ENCODE measurements around the gene ASF1A.
A peak's percentile ranks its signal among the peaks of the same experiment; 100 is the strongest.

The ASF1A gene

DNA sequence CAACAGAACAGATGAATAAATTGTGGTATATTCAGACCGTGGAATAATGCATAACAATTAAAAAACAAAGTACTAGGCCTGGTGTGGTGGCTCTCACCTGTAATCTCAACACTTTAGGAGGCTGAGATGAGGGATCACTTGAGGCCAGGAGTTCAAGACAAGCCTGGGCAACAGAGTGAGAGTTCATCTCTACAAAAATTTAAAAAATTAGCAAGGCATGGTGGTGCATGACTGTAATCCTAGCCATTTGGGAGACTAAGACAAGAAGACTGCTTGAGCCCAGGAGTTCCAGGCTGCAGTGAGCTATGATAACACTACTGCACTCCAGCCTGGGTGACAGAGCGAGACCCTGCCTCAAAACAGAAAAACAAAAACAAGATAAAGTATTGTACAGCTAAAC, 16.1 kb upstream of the ASF1A start:
- no peak for DNase-seq

DNA sequence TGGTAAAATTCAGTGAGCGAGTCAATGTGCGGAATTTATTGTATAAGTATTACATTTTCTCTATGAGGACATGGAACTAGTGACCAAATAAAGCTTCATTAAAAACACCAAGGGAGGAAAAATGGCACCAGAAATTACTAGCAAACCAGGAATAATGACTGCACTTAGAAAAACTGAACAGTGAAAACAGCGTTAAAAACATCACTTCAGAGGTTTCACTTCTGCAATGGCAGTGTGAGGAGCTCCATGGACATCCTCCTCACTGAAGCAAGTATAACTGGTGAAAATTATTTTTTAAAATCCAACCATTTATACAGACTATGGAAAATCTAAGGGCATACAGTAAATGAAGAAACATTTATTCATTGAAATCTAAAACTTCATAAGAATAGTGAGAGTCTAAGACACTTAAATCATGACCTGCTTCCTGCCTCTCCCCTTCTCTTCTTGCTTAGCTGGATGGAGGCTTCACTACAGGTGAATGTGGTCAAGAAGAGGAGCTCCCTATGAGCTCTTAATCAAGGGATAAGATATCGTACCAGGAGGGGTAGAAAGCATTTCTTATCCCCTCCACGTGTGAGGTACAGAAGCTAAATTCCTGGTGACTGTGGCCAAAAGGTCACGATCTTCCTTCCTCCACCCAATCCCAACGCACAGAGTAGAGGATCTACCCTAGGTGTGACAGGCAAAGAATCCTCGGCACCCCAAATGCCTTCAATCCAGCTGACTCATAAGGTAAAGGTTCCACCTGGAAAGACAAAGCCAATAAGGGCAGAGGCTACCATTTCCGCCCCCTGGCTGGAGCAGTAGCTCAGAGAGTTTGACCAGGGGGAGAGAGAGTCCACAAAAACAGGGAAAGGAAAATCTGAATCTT, 12.3 kb upstream of the ASF1A start:
- no peak for DNase-seq

DNA sequence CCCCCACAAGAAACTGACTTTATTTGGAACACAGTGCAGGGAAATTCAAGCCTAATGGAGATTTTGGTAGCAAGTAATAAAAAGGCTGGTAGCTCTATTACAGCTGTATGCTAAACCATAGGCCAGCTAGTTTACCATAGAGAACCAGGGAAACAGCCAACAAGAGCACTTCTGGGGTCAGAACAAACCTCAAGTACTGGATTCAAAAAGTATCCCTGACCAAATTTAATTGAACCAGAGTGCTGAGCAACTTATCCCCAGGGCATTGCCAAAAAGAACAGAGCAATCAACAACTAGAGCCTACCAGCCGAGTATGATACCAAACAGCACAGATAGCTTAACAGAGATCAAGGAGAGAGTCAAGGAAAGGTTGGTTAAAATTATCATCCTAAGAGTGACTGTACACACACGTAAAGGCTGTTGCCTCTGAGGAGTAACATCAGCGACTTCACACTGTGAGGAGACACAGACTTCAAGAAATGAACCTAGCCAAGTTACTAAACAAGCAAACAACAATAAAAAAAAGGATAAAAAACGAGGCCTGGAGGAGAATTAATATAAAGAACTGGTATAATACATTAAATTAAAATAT, 11.5 kb upstream of the ASF1A start:
- no peak for DNase-seq

DNA sequence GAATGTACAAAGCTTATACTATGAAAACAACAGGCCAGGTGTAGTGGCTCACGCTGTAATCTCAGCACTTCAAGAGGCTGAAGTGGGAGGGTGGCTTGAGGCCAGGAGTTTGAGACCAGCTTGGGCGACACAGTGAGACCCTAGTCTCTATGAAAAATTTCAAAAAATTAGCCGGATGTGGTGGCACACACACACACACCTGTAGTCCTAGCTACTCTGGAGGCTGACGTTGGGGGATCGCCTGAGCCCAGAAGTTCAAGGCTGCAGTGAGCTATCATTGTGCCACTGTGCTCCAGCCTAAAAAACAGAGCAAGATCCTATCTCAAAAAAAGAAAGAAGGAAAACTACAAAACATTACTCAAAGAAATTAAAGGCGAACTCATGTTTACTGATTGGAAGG, 7.3 kb upstream of the ASF1A start:
- no peak for DNase-seq

DNA sequence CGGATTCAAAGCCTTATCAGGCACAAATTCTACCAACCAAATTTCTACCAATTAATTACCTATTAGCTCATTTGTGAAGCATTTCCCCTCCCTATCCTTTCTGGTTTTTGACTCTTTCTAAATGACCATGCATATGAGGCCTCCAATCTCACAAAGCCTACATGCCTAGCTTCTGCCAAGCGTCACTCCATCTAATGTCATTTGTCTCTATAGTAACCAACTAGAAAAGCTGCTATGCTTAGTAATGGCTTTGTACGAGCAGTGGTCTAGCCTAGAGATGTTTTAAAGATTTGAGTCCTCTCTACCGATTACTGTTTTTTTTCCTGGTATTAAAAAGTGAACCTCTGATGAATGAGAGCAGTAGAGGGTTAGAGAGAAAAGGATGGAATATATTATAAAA, 4.8 kb upstream of the ASF1A start:
- no peak for DNase-seq

DNA sequence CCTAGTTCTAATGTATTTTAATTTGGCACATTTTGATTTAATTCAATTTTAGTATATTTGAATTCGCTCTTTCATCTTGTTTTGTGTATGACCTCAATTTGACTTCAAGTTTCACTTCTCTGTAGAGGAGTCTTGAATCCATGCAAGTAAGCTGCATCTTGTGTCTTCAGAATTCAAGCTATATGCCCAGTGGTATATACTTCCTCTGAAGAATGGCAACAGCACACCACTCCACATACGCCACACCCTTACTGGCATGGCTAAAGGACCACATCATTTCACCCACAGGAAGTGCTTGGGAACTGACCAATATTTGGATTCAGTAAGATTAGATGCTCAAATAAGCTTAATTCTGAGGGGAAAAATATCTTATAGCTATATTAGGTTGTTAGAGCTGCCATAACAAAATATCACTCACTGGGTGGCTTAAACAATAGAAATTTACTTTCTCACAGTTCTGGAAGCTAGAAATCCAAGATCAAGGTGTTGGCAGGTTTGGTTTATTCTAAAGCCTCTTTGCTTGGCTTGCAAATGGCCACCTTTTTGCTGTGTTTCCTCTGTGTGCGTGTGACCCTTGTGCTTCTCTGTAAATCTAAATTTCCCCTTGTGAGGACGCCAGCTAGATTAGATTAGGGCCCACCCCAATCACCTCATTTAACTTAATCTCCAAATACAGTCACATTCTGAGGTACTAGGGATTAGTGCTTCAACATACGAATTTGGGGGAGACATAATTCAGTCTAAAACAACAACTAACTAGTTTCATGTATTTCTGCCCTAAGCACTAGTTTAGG, 2.8 kb upstream of the ASF1A start:
- no peak for DNase-seq

DNA sequence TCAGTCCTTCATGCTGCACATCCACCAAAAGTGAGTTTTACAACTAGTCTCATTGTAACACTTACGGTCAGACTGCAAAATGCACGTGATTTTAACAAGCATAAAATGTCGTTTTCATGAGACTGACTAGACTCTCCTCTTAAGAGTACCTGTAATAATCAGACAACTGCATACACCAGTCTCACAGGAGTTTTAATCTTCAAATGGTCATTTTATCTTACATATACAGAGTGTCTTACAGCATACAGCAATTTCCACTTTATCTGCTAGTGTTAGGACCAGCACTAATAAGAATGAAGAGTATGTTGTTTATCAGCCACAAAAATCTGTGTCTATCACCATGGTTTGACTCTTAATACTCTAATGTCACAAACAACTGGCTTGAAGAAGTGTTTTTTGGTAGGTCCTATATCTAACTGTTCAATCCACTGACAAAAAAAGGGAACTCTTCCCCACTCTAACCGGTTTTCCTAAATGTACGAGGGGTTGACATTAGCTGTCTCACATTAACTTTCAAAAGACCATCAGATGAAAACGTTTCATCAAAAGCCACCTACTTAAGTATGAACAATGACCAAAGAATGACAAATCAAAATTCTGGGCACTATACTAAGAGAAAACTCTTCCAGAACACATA, 1.5 kb upstream of the ASF1A start:
- DNase-seq = peak; percentile 25

DNA sequence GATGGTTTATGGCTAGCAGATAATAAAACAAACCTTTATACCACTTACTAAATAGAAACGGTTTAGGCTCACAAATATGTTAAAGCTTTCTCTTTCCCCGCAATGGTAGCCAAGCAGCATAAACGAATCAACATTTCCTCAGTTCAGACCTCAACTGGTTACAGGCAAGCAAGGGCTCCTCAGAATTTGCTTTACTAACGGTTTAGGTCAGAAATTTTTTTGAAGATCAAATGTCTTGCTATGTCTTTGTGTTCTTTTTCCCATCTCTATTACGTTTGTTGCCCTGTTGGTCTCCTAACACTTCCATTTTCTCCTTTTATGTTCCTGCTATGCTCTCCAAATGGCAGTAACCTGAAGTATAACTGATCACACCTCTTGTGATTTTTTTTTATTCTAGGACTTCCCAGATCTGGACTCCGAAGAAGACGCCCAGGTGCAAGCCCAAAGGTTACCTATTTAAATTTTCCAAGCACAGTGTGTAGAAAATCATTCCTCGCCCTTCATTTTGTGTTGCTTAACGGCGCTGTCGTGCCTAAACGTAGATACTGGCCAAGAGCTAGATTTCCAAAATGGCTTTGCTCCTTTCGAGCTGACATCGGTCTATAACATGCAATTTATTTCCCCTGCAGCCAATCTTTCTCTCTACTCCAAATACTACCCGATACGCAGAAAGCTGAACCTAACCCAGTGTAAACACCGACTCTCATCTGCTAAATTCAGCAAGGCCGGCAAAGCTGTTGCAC, 717 bp upstream of the ASF1A start:
- DNase-seq = peak; percentile 88

DNA sequence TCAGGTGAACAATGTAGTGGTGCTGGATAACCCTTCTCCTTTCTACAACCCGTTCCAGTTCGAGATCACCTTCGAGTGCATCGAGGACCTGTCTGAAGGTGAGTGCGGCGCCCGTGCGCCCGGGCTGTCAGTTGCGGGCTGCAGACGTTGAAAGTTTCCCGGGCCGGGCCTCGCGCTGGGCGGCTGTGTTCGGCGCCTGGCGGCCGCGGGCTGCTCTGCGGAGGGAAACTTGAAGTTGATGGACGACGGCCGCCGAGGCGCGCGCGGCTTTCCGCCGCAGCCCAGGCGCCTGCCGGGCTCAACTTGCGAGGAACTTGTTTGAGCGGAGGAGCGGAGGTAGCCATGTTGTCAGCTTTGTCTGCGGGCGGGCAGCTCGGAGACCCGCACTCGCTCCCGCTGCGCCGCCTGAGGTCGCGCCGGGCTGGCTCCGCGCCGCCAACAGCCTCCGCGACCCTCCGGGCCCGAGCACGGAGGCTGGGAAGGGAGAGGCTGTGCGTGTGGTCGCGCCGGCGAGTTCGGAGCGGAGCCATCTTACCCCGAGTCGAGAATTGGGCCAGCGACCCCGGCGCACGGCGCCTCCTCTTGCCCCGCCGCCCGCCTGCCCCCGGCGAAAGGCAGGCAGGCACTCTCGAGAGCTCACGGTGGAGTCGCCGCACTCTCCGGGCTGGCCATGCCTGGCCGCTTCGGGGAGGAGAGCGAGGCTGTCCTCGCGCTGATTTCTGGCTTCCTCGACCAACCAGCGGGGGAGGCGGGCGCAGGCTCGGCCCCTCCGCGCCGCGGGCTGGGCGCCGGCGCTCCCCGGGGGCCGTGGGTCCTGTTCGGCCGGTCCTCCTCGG, 691 bp downstream of the ASF1A start:
- peak; percentile 95 for DNase-seq

DNA sequence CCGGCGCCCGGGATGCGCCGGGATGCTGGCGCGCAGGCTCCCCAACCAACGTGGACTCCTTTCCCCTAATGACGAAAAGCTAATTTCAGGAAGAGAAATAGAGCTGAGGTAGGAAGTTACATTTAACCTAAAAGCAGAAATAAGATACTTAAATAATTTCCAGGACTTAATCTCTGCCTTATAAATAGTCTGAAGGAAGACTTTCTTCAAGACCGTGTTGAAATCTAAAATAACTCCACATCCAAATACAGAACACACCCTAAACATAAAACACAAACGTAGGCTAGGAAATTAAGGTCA, 1.3 kb downstream of the ASF1A start:
- no peak for DNase-seq

DNA sequence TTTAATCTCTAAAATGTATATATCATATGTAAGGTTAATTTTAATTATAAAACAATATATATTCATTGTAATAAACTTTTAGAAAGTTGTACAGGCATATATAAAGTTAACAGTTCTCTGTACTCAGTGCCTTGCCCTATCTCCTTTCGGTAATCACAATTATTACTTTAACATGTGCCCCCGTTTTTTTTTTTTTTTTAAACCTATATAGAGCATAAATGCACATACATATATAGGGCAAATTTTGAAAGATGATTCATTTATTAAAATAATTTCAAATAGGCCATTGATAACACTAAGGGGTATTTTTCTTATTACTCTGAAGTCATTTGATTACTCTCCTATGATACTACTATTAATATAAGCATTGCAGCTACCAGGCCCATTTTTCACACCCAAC, 1.9 kb downstream of the ASF1A start:
- DNase-seq = no peak

DNA sequence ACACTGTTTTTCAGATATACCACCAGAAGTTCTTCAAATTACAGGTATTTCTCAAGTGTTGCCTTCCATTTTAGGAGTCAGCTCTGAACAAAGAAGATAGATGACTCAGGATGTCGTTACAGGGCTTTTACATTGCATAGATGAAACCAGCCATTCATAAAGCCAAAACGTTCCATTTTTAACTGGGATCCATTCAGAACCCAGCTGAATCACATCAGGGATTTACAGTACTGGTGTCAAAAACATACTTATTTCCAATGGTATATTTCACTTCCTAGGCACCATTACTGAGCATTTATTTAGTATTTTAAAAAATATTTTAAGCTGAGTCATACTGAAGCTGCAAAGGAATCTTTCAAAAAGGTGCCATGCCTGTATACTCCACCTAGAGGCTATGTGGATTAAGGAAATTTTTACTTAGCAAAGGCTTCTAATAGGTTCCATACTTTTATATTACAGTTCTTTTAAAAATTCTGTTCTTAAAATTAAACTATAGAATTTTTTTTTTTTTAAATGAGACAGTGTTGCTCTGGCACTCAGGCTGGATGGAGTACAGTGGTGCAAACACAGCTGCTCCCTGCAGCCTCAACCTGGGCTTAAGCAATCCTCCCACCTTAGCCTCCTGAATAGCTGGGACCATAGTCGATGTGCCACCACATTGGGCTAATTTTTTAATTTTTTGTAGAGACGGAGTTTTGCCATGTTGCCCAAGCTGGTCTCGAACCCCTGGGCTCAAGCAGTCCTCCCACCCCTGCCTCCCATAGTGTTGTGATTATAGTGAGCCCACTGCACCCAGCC, 2.6 kb downstream of the ASF1A start:
- no peak for DNase-seq

DNA sequence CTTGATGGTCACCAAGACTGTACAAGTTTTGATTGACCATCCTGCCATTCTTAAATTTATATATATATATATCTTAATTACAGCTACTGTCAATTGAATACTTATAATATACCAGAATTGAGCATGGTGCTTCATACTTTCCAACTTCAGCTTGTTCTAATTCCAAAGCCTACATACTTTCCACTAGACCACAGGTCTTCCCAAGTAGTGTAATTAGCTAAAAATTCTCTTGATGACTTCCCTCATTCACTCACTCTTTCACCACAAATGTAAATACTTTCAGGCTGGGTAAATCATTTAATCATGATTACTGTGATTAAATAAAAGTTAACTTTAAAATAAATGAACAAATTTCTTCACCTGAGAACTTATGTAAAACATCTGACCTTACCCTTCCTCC, 3.4 kb downstream of the ASF1A start:
- DNase-seq = no peak

DNA sequence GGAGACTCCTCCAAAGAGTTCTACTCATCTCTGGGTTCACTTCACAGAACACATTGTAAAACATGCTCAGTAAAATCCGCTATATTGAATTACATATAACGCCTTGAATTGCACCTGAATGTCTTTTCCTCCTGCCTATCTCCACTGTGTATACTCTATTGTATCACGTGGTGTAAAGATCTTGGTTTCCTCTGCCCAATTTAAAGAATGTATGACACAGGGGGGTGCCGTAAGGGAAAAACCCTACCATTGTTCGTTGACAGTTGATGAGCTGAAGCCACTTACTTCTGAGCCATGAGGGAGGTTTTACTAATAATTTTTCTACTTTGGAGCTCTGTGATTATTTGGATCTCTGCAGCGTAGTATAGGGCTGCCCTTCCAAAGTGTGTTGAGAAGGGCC, 6.0 kb downstream of the ASF1A start:
- no peak for DNase-seq

DNA sequence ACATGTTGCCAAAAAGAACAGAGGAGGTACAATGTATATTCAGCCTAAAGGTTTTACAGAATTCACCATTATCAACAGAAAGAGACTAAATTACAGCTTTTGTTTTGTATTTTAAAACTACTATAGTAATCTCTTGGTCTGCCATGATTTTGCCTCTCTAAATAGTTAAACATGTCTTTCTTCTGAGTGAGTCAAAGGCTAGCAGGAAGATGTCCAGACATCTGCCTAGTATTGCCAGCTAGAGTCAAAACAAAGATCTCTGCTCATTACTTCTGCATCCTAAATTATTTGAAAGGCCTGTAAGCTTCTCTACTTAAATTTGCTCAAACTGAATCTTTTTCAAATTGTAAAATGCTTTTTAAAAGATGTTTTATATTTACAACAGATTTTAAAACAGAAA, 8.8 kb downstream of the ASF1A start:
- DNase-seq = no peak

DNA sequence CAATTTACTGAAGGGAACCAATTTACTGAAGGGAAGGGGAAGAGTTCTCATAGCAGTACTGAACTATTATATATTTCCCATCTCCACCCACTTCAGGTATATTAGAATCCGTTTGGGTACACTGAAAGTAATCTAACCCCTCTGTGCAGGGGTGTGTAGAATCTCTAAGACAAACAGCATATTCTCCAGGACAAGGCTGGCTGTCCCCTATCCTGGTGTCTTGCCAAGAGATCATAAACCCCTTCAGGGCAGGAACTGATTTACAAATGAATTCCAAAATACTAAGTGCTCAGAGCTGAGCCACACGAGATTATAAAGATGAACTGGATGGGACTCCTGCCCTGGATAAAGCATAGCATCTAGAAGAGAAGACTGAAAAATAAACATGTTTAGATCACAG, 9.2 kb downstream of the ASF1A start:
- no peak for DNase-seq

DNA sequence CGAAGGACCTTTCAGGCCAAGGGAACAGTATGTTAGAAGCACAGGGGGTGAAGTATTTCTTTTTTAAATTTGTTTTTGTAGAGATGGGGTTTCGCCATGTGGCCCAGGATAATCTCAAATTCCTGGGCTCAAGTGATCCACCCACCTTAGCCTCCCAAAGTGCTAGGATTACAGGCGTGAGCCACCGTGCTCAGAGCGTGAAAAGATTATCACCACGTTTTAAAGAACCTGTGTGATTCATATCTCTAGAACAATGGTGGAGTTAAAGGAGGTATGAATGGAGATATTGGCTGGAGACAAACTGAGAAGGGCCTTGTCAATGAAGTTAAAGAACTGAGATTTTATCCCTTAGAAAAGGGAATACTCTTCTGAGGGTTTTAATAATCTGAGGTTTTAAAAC, 9.7 kb downstream of the ASF1A start:
- no peak for DNase-seq

DNA sequence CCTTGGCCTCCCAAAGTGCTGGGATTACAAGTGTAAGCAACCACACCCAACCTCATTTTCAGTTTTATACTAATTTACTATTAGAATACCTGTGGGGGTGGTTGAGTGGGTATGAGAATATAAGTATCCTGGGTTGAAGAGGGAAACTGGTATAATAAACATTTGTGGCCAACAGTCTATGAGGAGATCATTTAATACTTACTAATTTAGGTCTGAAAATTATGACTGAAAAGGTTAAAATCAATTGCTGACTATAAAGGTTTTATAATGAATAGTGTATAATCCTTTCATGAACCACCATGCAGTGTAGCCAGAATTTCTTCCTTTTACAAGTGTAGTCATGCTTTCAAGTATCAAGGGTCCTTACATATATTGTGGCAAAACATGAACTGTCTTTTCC, 11.1 kb downstream of the ASF1A start:
- DNase-seq = no peak

DNA sequence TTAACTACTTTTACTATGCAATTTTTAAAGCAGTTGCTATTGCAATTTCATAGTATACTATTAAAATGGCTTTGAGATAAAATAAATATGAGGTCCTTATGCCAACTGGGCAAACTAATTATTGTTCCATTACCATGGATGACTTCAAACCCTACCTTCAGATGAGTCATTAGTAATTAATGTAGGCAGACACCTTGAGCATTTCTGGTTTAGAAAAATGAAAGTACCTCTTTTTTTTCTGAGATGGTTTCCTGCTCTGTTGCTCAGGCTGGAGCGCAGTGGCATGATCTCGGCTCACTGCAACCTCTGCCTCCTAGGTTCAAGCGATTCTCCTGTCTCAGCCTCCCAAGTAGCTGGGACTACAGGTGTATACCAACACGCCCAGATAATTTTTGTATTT, 11.9 kb downstream of the ASF1A start:
- no peak for DNase-seq

DNA sequence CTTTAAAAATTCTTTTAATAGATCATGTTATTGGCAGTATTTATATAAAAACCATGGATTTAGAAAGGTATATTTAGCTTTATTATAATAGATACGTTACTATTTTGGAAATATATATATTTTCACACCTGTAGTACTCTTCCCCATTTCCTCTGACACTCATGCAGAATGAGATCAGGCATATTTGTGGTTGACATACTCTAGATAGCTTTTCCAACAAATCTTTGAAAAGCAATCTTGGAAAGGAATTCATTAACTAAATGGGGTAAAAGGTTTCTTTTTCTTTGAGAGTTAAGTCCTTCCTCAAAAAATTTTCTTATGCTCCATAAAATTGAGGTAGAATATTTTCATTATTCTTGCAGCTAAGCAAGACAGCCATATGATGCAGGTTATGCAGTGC, 14.5 kb downstream of the ASF1A start:
- no peak for DNase-seq

DNA sequence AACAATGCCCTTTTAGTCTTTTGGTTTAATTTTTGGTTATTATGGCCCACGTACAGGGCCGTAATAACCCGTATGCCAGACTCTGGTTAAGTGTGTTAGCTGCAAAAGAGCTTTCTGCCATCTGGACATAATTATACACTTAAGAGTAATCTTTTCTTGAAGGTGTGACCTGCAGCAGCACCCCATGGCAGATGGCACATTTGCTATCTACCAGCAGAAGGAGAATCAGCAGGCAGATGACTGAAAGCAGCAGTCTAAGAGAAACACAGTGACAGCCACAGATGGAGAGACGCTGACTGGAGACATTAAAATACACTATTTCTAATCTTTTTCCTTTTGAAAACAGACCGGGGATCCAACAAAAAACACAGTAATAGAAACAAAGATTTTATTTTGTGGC, 18.7 kb downstream of the ASF1A start:
- no peak for DNase-seq
